ENCODE measurements around the gene RC3H2.
"Not testable (repeated sequence)": the region's sequence is repeated elsewhere in the genome, so short reads cannot be mapped to it uniquely, and the experiment has no call there.

The RC3H2 gene

GRCh38 chr9:122922713-122923112 lies 17.6 kb upstream of the RC3H2 start:
- DNase-seq (ENCODE audit: low read depth in 2 of 2, low spot score in 1 of 2) = no peak

DNA sequence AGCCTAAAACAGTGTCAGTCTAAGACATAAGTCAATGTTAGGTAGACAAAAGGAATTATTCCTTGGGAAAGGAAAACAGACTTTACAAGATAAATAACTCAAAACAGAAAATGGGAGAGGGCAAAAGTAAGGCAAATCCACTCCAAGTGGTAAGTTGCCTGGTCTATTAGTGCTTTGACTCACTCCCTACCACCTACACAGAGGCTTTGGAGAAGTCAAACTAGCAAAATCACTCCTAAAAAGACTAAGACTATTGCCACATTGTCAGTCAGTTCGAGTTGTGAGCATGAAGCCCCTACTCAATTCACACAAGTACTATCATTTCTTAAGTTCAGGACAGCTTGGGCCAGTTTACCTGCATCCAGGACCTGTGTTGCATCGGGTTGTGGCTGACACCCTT lies 13.2 kb upstream of the RC3H2 start:
- no peak for DNase-seq (ENCODE audit: low read depth in 2 of 2, low spot score in 1 of 2)

DNA sequence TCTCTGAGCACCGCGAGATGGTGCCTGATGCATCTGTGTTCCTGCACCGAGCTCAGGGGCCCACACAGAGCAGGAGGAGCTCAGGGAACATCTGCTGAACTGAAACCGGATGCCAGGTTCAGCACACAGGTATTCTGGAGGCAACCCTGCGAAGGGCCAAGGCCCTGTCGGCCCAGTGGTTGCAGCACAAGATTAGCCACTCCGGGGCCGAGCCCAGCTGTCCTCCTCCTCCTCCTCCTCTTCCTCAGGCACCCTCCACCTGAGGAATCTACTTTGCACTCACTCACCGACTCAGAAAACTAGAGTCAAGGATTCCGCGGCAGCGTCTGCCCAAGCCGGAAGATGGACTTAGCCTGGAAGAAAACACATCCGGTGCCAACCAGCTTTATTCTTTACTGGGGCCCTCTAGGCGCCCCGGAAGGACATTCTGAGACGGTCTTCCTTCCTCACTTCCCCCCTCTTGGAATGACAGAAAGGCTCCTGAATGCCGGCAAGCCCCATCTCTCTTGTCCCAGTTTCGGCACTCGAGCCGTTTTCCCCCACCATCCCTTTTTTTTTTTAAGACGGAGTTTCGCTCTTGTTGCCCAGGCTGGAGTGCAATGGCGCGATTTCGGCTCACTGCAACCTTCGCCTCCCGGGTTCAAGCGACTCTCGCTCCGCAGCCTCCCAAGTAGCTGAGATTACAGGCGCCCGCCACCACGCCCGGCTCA lies 8.0 kb upstream of the RC3H2 start, which contains the start of gene ZBTB6:
Gene ZBTB6, minus strand, starts transcription at position 360 of the 710 bp plus-strand sequence. CDS start 1,251 bp downstream, outside the sequence.
- peak in 1 of 2 donors; percentile 27 for DNase-seq (ENCODE audit: low read depth in 2 of 2, low spot score in 1 of 2)

- DNase-seq (ENCODE audit: low read depth in 2 of 2, low spot score in 1 of 2) = no peak
These were observed 7.5 kb upstream of the RC3H2 start for GRCh38 chr9:122912671-122912963.

DNA sequence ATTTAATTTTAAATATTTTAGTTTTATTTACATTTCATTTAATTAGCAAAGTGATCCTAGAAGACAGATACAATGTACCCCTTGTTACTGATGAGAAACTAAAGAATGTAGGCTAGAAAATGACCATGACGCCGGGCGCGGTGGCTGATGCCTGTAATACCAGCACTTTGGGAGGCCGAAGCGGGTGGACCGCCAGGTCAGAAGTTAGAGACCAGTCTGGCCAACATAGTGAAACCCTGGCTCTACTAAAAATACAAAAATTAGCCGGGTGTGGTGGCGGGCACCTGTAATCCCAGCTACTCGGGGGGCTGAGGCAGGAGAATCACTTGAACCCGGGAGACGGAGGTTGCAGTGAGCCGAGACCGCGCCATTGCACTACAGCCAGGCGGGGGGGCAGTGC lies 963 bp upstream of the RC3H2 start:
- DNase-seq (ENCODE audit: low read depth in 2 of 2, low spot score in 1 of 2) = not testable (repeated sequence)

DNA sequence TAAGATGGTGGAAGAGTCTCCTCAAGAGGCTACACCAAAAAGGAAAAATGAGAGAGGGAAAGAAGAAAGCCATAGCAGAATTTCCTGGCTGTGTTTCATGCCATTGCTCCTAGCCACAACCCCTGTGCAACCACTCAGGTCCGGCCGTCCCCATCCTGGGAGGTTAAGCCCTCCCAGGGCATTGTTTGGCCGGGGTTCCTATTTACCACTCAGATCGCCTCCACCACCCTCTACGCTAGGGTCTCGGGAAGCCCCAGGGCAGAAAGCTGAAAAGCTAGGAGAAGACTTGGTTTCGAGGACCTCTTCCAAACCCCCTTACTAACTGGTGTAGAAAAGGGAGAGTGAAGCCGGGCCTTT lies 715 bp downstream of the RC3H2 start:
- no peak for DNase-seq (ENCODE audit: low read depth in 2 of 2, low spot score in 1 of 2)

DNA sequence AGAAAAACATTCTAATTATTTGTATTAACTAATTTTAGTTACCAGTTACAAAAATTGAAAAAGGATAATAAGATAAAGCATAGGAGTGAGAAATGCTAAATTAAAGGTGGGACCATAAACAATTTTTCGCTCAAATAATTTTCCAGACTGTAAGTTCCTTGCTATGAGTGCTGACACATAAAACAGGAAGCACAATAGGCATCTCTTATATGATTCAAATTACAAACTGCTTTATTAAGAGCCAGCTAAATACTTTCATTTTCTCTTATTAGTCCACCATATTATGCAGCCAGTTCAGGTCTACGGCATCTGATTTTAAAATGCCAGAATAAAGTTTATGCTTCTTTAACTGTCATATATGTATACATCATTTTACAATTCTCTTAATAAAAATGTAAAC lies 4.4 kb downstream of the RC3H2 start:
- no peak for DNase-seq (ENCODE audit: low read depth in 2 of 2, low spot score in 1 of 2)

DNA sequence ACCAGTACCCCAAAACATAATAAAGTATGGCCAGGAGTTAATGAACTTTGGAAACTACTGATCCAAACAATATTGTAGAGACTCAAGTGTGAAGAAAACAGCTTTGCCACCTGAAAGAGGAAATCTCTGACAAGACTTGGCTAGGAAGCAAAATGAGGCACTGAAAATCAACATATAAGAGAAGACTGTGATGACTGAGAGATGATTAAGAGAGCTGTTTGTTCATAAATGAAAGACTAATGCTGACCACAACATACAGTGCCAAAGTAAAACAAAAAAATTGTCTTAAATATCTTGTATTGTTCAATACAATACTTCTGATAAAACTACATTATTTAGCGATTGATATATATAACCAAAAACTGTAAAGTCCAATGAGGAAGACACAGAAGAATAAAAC lies 7.2 kb downstream of the RC3H2 start:
- DNase-seq (ENCODE audit: low read depth in 2 of 2, low spot score in 1 of 2) = no peak

DNA sequence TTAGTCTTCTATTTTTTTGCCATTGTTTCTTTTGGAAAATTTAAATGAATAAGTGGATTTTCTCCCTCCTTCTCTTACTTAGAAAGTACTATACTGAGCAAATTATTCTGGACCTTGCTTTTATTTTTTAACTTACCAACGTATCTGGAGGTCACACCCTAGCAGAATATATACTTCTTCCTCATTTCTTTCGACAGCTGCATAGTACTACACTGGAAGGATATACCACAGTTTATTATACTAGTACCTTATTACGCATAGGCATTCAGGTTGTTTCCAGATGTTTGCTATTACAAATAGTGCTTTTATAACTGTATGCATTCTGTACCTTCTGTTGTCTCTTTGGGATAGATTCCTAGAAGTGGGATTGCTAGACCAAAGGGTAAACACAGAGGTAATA lies 16.7 kb downstream of the RC3H2 start:
- DNase-seq (ENCODE audit: low read depth in 2 of 2, low spot score in 1 of 2) = no peak

GRCh38 chr9:122883125-122883524 lies 22.0 kb downstream of the RC3H2 start:
- DNase-seq (ENCODE audit: low read depth in 2 of 2, low spot score in 1 of 2) = no peak

GRCh38 chr9:122879443-122879842 lies 25.7 kb downstream of the RC3H2 start:
- DNase-seq (ENCODE audit: low read depth in 2 of 2, low spot score in 1 of 2) = no peak

GRCh38 chr9:122875523-122875922 lies 29.6 kb downstream of the RC3H2 start:
- no peak for DNase-seq (ENCODE audit: low read depth in 2 of 2, low spot score in 1 of 2)

GRCh38 chr9:122867276-122867675 lies 37.9 kb downstream of the RC3H2 start:
- DNase-seq (ENCODE audit: low read depth in 2 of 2, low spot score in 1 of 2) = not testable (repeated sequence)

DNA sequence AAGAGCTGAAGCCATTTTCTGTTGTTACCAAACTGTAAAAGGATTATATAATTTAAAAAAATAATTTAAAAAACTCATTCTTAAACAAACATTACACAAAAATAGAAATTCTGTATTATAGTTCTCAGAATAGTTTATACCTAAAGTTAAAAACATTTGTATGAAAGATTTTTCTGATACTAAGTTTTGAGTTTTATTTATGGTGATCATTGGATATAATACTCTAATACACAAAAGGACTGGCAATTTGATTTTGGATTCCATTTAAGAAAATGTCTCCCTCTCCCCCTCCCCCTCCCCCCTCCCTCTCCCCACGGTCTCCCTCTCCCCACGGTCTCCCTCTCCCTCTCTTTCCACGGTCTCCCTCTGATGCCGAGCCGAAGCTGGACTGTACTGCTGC lies 39.1 kb downstream of the RC3H2 start:
- no peak for DNase-seq (ENCODE audit: low read depth in 2 of 2, low spot score in 1 of 2)

DNA sequence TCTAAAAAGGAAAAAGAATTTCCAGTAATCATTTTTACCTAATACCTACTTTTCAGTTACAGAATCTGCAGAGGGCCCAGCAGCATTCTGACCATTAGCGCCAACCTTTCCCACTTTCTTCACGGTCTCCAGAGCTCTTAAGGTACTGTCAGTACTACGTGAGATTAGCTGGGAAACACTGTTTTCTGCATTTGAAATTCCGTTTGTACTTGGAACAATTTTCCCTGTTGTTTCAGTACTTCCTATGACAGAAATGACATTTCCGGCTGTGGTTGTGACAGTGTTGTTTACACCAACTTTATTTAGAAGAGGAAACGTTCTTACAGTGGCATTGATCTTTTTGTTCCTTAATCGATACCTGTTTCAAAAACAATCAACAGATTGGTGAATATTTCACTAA lies 39.9 kb downstream of the RC3H2 start:
- no peak for DNase-seq (ENCODE audit: low read depth in 2 of 2, low spot score in 1 of 2)

DNA sequence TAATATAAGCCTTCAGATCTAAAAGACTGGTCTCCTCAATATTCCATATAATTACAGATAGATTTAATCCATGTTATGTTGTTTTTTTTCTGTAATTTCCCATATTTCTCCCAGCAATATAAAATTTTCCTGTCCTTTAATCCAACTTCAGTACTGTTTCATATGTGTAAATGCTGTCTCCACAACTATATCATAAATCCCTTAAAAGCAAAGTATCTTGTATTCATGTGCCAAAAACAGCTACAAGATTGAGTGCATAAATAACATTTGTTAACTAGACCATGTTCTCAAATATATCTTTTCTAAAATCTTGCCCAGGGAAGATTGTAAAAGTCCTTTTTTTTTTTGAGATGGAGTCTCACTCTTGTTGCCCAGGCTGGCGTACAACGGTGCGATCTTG lies 41.8 kb downstream of the RC3H2 start:
- DNase-seq (ENCODE audit: low read depth in 2 of 2, low spot score in 1 of 2) = no peak

DNA sequence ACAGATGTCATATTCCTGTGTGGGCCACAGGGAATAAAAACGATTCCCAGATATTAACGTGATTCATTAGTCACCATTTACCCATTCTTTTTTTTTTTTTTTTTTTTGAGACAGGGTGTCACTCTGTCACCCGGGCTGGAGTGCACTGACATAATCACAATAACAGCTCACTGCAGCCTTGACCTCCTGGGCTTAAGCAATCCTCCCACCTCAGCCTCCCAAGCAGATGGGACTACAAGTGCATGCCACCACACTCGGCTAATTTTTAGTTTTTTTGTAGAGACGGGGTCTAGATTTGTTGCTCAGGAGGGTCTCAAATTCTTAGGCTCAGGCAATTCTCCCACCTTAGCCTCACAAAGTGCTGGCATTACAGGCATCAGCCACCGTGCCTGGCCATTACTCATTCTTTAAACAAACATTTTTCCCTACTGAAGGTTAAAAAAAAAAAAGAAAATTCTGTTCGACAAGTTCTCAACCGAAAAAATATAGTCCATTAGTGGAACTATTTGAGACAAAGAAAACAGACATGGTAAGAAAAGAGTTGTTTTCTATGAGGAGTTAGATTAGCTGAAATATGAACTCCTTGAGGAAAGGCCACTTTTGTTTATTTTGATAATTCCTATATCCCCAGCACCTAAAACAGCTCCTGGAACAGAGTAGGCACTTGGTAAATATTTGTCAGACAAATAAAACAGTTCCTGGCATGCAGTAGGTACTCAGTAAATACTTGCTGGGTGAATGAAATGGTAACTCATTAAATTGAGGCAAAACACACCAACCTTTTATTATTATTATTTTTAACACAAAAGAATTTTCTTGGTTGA lies 44.6 kb downstream of the RC3H2 start:
- no peak for DNase-seq (ENCODE audit: low read depth in 2 of 2, low spot score in 1 of 2)

DNA sequence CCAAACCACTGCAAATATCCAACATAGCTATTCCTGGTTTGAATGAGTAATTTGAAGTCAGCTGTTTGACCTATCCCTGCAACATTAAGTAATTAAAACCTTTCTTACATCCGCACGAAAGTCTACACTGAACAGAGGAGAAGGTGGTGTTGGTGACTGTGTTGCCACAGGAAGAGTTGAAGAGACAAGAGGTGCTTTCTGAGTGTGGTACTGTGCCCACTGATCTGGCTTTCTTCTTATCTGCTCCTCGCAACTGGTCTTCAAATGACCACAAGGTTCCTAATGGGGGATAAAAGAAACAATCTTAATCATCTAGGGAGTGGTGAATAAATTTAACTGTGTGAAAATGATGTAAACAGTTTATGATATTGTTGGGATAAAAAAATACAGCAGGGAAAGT lies 47.3 kb downstream of the RC3H2 start:
- DNase-seq (ENCODE audit: low read depth in 2 of 2, low spot score in 1 of 2) = no peak

- not testable (repeated sequence) for DNase-seq (ENCODE audit: low read depth in 2 of 2, low spot score in 1 of 2)
These were observed 52.9 kb downstream of the RC3H2 start for GRCh38 chr9:122852085-122852786.

GRCh38 chr9:122848256-122848943 lies 56.8 kb downstream of the RC3H2 start:
- DNase-seq (ENCODE audit: low read depth in 2 of 2, low spot score in 1 of 2) = no peak

DNA sequence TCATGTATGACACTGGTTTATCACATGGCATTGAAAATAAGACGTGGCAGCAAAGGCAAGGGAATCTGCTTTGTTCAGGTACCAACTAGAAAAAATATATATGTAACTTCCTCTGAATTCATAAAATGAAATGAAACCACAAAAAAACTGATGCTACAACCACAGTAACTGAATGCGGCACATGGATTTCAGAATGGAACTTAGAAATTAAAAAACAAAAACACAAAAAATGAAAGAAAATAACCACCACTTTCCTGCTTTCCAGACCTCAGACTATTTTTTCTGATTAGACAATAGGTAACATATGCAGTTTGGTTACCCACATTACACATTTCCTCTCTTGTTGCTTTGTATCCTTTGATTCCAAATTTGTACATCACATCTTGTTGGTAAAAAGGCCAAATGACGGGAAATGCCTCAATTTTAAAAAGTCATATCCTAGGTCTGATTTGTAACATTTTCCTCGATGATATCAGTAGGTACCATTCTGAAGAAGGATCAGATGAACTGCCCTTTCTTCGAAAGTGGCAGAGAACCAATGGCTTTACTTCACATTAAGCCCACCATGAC lies 58.7 kb downstream of the RC3H2 start:
- no peak for DNase-seq (ENCODE audit: low read depth in 2 of 2, low spot score in 1 of 2)
